RKO (cell line): Measurements from ENCODE around the gene KCNIP3.
"Not testable (repeated sequence)": the region's sequence is repeated elsewhere in the genome, so short reads cannot be mapped to it uniquely, and the experiment has no call there.

Experiments used
- DNase-seq: peaks from one replicate; pipeline ENCODE4 v3.0.0-alpha.2; 2016; ENCODE audit warnings: low spot score

The KCNIP3 gene

DNA sequence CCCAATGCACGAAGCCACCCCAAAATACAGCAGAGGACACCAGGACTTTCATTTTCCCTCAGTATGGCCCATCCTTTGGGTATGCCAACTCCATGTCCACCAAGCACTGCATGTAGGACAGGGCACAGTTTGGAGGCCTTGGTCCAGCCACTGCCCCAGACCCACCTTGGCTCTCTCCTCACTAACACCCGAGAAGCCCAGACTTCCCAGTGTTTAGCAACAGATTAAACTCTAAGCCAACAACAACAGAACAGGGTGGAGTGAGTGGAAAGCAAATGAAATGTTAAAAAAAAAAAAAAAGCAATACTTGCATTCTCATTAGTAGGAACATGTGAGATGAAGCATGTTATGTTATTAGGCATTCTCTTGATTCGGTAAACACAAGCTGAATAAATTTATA, 118.0 kb downstream of the KCNIP3 start:
- not testable (repeated sequence) for DNase-seq

DNA sequence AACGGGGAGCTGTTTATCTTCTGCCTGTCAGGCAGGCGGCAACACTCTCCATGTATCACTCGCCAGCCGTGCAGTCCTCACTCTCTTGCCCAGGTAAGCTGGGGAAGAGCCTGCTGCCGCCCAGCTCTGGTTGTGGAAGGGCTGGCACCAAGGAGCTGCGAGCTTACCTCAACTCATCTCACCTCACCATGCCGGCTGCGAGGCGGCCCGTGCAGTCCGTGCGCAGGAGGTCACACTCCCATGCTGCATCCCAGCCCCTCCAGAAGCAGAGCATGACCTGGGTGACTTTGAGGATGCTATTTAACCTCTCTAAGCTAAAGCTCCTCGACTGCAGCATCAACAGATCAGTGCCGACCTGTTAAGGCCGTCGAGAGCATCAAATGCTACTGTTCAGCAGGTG, 118.4 kb downstream of the KCNIP3 start:
- not testable (repeated sequence) for DNase-seq

DNA sequence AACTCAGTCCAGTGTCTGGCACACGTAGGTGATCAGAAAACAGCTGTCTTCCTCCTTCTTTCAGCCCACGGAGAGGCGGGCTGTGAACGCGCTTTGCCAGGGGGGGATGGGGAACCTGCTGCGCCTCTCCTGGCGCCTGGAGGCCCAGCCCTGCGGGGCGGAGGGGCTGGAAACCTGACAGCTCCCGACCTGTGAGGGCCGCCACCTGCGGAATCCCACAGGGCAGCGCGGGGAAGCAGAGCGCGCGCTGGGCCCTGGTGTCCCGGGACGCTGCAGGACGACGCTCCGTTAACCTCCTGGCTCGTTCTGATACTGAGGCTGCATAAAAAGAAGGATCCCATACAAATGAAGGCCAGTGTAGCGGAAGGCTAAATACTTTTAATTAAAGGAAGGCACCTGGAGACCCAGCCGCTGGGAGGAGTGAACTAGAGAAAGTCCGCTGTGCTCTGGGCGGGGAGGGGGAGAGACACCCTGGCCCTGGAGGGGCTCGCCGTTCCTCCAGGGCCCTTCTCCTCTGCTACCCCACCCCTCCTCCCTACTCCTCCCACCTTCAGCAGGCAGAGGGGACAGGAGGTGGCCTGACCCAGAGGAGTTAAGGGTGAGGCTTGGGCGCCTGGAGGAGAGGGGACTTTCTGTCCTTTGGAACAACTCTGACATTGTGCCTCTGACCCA, 130.2 kb downstream of the KCNIP3 start:
- DNase-seq = not testable (repeated sequence)

DNA sequence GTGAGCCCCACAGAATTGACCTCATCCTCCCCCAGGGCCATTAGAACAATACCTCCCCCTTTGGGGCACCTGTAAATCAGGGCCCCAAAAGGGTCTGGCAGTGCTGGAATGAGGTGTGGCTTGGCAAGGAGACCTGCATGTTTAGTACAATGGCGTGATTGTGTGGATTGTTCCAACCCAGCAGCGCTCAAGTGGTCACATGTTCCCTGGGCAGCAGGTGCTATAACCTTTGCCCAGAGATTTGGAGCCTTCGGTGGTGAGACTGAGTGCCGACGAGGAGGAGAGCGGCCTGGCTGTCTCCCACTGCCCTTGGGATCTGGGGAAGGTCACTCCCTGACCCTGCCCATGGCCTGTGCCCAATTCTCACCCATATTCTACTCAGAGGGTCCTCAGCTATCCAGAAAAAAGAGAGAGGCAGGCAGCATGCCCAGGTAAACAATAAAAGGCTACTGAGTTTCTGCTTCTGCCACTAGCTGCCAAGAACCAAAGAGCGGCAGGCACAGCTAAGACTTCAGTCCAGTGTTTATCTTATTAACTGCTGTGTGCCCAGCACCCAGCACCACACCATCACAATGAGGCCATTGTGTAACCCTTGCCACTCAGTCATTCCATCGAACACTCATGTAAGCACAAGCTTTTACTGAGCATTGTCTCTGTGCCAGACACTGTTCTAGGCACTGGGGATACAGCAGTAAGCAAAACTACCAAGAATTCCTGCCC, 132.8 kb downstream of the KCNIP3 start:
- not testable (repeated sequence) for DNase-seq

DNA sequence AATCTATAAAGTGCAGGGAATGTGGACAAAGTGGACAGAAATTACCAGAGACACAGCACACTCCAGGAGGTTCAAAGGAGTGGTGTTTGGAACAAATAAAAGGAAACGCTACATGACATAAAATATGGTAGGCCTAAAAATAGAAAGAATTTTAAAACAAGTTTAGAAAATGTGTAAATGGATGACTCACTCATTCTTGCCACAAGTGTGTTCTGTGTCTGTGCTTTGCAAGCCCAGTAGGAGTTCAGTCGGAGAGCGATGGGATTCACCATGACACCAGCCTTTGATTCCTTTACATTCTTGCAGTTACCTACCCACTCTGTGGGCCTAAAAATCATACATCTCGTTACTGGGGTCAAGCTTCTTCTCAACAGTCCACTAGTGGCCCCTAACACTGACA, 136.2 kb downstream of the KCNIP3 start:
- DNase-seq = not testable (repeated sequence)

DNA sequence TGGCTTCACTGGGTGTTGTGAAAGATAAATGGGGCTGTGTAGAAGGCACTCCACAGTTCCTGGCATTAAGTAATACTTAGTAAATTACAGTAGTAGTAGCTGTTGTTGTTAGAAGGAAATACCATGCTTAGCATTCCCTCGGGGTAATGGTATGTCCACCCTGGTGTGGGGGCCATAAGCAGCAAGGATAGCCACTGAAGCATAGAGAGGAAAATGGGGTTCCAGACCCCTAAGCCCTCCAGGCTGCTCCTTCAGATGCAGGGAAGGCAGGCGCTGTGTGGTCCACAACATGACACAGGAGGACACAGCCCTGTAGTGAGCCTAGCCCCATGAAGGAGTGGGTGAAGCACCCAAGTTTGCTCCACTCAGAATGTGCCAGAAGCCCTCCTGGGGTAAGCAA, 136.8 kb downstream of the KCNIP3 start:
- DNase-seq = not testable (repeated sequence)

DNA sequence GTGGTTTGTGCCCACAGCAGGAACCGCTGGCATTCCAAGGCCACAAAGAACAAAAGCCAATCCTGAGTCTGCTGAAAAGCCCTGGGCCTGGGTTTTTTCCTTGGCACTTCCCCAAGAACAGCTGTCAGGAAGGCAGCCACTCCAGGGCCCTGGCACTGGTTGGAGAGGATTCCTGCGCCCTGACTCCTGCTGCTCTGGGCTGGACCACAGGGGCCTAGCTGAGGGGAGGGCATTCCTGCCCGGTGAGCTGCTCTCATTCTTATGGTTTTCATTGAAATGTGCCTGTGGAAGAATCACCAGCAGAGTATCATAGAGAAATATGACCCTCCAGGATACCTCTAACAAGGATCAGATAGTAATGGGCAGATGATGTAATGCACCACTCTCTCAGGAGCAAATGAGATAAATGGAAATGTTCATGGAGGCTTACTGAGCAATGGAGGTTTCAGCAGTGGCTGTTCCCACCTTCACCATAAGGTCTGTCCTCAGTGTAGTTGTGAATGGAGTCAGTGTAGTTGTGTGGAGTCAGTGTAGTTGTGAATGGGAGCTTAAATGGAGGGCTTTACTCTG, 137.4 kb downstream of the KCNIP3 start:
- DNase-seq = not testable (repeated sequence)

DNA sequence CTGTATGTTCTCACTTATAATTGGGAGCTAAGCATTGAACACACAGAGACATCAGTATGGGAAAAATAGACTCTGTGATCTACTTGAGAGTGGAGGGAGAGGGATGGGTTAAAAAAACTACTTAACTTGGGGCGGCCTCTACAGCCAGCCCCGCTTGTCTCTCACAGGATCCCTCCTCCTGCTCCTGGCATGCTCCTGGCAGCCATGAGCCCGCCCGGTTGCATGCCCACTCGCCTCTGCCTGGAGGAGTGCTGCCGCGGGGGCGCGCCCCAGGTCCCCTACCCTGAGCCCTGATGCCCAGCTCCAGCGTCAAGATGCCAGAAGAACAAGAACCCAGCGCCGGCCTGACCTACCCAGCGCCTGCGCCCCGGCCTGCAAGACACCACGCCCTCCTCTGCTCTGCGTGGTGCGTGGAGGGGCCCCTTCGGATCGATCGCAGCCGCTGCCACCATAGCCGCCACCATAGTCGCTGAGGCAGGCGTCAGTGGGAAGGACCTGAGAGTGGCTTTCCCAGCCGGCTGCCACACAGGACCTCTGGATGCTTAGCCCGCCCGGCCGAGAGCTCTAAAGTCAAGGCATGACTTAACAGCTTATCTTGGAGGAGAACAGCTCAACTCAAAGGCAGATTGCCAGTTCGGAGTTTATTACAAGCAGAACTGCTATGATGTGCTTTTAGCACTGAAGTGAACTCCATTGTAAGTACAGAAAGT, 138.2 kb downstream of the KCNIP3 start:
- DNase-seq = not testable (repeated sequence)
